ENCODE results near the gene PTGR3. TPM values are rescaled to one million over a fixed set of nuclear protein-coding genes. Genes with fewer than 3 reads are reported as not detected.

The PTGR3 gene
- total RNA-seq, 1 donor from 2014 or later = 33.7 TPM

DNA sequence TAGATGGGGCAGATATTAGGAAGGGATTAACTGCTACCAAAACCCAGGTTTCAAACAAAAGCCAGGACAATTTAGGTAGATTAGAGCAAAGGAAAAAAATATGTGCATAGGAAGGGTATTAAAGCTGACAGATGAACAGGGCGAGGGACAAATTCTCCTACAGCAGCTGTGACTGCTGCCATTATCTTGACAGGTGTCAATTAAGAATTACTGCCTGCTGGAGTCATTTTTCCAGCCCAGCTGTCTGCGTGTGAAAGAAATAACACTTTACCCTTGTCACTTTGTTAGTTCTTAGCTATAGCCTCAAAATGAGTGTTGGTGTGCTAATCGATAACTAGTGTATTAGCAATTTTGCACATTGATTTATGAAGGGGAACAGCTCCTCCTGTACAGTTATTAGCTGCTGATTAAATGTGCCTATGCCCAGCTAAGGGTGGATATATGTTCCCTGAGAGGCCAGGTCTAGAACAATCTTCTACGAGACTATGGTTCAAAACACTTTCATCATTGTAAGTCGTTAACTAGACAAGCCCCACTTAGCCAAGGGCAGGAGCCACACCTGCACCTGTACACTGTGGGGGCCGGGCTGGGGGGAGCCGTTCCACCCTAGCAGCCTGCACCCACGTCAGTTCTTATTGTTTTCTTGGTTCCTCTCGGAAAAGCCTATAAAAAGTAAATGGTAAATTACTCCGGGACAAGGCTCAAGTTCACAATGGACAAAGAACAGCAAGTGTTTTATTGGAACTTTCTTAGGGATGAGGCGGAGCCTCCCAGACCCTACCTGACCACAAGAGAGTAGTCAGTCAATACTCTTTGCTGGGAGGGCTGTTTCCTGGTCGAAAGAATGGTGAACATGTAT is 9.4 kb upstream of the PTGR3 start:
- intact Hi-C loops (cut with DNase I) = loop anchor here (10.0 kb wide), 1 partner anchor 1607 kb away; the partner anchor contains the start of gene ZNF236
- no peak for DNase-seq (ENCODE audit: low spot score)

DNA sequence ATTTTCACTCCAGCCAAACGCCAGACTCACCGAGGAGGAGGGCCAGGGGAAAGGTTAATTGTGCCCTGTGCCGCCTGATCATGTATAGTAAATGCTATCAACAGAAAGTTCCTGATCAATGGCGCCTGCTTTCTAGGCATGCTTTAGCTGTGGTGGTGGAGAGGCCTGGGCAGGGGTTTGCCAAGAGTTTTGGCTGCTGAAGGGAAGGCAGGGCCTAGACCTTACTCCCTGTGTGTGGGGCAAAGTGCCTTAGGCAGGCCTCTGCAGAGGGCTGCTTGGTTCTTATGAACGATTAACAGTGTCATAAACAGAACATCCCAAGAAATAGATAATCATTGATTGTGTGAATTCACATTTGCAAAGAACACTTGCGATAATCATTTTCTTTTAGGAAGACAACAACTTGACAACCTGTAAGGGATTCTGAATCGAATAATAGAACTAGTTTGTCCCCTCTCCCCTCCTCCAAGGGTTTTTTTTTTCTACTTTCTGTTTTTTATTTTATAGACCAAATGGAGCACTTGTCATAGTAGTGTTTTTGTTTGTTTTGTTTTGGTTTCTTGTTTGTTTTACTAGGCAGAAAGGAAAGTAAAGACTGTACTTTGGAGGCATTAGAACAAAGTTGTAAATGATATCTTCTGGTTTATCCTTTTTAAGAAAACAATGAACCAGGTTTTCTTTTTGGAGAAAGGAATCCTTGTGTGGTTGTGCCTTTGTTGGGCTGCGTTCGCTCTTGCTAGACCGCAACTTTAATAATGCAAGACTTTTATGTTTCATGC is 8.2 kb upstream of the PTGR3 start:
- intact Hi-C loops (cut with DNase I) = loop anchor here (10.0 kb wide), 1 partner anchor 1608 kb away; the partner anchor contains the start of gene ZNF236
- no peak for DNase-seq (ENCODE audit: low spot score)

DNA sequence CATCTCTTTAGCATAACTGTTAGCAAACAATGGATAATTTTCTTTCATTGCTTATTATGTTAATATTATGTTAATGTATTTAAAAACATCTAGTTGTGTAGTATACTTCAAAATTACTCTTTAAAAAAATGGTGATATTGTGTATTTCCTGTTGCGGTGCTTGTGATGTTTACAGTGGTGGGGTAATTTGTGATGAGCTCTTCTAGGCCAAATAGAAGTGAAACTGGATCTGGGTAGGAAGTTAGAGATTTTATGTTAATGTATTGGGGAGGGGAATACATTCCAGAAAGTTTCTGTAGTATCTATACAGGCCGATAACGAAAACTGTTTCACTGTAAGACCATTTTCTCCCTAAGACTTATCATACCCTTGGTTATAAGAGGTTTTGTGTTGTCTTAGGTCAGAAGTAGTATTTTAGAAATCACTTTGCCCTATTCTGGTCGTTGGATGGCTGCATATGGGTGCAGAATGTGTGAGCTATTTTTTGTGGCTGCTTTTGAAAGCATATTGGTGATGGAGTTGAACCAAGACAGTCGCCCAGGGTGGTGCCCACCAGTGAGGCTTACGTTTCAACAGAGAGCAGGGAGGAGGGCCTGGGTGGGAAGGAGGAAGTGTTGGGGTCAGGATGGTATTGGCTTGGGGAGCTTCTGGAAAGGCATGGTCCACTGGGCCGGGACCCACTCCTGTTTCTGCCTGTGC is 7.4 kb upstream of the PTGR3 start:
- DNase-seq (ENCODE audit: low spot score) = no peak
- intact Hi-C loops (cut with DNase I) = loop anchor here (10.0 kb wide), 1 partner anchor 1608 kb away; the partner anchor contains the start of gene ZNF236

DNA sequence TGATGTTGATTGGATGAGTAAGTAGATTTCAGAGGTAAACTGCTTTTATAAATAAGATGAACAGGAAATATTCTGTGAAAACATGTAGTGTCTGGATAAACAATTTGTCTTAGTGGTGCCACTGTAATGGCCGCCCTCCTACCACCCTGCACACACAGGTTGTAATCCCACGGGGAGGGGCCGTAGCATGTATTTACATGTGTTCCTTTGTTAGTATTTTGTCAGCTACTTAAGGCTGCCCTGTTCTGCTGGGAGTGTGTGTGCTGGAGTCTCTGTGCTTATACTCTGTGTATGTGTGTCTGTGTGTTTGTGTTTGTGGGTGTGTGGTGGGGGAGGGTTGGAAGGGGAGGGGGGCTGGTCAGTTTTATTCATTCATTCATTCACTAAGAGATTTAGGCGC is 6.7 kb upstream of the PTGR3 start:
- no peak for DNase-seq (ENCODE audit: low spot score)
- intact Hi-C loops (cut with DNase I) = loop anchor here (10.0 kb wide), 1 partner anchor 1609 kb away; the partner anchor contains the start of gene ZNF236

DNA sequence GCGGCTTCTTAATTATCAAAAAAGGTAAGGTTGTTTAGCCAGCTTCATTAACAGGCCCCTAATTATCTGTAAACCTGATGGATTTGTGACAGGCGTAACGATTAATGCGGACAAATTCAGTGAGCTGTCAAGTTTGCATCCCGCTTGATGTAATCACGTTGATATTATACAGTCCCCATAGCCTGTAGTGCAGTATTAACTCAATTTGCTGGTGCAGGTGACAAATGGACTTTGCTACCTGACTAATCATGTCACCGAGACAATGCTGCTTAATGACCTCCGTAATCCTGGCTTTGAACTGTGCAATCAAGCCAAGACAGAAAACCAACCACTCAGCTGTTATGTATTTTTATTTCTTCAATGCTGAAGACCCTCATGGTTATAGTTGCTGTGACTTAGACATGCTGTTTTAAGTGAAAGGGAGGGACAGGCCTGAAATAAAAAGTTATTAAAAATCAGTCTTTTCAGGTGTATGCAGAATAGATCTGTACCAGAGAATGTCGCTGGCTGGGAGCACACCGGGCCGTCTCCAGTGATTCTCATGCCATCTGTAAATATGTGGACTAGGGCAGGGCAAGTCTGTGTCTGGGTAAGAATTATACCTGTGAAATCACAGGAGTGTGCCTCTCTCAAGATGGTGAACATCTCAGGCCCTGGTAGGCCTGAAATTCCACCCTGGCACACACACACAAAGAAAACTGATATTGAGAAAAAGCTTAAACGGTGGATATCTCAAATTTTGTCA is 6.0 kb upstream of the PTGR3 start:
- DNase-seq (ENCODE audit: low spot score) = no peak
- intact Hi-C loops (cut with DNase I) = loop anchor here (10.0 kb wide), 1 partner anchor 1610 kb away; the partner anchor contains the start of gene ZNF236

DNA sequence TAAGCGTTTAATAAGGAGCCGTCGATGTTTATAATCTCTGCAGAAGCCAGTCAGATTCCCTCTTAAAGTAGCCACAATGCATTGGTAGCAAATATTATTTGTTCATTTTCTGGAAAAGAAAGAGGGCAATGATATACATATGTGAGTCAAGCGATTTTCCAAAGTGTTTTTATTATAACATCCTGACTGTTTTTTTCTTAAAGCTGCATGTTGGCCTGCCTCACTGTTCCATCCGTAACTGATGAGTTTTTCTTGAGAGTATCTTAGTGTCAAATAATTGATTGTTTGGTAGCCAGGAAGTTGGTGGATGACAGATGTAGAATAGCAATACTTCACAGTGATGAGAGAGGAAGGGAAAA is 5.4 kb upstream of the PTGR3 start:
- intact Hi-C loops (cut with DNase I) = loop anchor here (10.0 kb wide), 1 partner anchor 1610 kb away; the partner anchor contains the start of gene ZNF236

DNA sequence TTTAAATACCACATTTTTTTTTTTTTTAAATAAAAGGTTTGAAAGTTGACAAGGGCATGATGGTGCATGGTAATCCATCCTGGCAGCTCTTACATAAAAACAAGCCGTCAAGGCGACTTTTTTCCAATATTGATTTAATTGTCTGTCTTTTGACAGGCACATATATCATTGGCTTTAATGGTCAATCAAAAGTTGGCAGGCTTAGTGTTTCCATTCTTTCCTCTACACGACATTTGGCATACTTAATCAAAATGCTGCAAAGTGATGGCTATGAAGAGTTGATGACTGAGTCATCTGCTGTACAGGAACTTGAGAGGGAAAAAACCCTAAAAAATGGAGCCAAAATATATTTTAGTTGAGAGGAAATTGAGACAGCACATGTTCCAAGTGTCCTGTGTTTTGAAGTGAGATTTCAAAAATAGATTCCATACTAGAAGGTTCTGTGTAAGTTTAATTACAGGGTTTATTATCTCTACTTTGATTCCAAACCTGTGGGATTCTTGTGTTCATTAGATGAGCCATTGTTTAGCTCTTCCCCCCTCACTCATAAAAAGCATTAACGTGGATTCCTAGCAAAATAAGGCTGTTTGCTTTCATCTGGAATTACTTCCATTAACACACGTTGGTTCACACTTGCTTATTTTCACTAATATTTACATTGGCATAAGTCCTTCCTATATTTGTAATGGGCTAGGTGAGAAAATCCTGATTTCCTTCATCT is 4.8 kb upstream of the PTGR3 start:
- intact Hi-C loops (cut with DNase I) = loop anchor here (10.0 kb wide), 1 partner anchor 1611 kb away; the partner anchor contains the start of gene ZNF236
- DNase-seq (ENCODE audit: low spot score) = no peak

More for the DNA sequence above, 5.4 kb upstream of the PTGR3 start:
- DNase-seq (ENCODE audit: low spot score) = no peak

DNA sequence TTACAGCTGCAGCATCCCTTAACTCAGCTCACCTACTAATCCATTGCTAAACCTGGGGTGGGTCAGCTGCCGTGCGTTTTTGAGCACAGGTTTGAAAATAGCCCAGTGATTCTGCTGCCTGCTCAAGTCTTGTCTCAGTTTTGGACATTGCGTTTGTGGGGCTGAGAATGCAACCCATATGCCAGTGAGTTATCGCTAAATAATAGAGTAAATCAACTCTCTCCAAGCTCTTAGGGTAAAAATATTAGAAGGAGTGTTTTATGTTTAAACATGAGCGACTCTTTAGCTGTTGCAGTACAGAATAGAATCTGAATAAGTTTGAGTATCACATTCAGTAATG is 3.8 kb upstream of the PTGR3 start:
- intact Hi-C loops (cut with DNase I) = loop anchor here (10.0 kb wide), 1 partner anchor 1612 kb away; the partner anchor contains the start of gene ZNF236
- DNase-seq (ENCODE audit: low spot score) = no peak

DNA sequence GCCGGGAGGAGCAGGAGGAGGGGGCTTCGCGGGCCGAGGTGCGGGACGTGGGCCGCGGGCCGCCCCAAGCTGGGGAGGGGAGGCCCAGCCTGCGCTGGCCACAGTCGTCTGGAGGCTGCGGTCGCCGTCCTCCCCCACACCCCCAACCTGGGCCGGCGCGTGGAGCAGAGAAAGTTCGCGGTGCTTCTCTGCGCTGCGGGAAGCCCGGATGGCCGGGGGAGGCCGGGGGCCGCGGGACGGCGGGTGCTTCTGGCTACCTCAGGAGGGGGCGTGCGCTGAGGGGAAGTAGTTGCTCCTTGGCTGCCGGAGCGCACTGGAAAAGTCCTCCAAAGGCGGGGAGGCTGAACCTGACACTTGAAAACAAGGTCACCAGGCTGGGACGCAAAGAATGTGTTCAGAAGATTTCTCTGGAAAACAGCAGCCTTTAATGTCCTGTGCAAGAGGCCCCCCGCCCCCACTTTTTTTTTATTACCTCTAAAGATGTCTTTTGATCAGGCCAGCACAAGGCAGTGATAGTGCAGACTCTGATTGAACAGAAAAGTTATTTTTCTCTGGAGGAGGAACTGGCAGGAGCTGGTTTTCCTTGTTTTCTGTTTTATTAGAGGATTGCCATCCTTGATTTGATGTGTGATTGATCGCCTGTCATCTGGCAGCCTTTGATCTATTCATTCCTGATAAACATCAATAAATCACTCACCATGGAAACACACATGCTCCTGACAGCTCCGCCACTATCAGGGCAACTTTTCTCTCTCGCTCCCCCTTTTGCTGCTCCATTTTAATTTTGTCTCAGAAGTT is 3.2 kb upstream of the PTGR3 start:
- DNase-seq (ENCODE audit: low spot score) = no peak
- intact Hi-C loops (cut with DNase I) = loop anchor here (10.0 kb wide), 1 partner anchor 1613 kb away; the partner anchor contains the start of gene ZNF236

DNA sequence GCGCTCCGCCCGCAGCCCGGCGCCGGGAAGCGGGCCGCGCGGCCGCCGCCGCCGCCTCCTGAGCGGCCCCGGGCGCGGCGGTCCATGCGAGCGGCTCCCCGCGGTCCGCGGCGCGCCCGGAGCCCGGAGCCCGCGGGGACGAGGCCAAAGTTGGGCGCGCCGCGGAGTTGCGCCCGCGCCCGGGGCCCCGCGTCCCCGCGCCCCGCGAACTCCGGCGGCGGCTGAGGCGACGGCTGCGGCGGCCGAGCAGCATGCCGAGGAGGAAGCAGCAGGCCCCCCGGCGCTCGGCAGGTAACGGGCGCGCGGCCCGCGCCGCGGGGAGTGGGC is 2.6 kb upstream of the PTGR3 start:
- DNase-seq (ENCODE audit: low spot score) = no peak
- intact Hi-C loops (cut with DNase I) = loop anchor here (10.0 kb wide), 1 partner anchor 1613 kb away; the partner anchor contains the start of gene ZNF236

DNA sequence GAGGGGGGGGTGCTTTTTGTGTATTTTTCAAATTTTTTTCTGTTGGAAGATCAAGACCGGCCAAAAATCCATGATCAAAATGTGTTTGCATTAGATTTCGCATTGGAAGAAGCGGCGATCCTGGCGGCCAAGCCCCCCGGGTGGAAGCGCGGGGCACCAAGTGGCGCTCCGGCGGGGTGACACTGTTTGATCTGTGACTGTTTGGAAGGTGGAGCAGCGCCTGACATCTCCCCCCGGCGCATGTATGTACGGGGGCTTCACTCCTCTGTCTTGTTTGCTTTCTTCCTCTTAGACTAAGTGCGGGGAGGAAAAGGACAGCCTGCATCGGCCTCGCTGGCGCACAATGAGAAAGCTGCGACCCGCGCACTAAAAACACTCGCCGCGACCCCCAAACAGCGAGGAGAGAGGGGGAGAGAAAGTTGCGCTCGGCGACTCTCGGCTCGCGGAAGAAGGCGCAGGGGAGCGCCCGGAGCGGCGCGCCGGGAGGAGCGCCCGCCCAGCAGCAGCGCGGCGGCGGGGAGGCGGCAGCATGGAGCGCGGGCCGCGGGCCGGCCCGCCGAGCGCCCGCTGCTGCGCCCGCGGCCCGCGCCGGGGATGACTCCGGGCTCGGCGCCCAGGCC is 2.2 kb upstream of the PTGR3 start:
- intact Hi-C loops (cut with DNase I) = loop anchor here (10.0 kb wide), 1 partner anchor 1614 kb away; the partner anchor contains the start of gene ZNF236
- DNase-seq (ENCODE audit: low spot score) = no peak

DNA sequence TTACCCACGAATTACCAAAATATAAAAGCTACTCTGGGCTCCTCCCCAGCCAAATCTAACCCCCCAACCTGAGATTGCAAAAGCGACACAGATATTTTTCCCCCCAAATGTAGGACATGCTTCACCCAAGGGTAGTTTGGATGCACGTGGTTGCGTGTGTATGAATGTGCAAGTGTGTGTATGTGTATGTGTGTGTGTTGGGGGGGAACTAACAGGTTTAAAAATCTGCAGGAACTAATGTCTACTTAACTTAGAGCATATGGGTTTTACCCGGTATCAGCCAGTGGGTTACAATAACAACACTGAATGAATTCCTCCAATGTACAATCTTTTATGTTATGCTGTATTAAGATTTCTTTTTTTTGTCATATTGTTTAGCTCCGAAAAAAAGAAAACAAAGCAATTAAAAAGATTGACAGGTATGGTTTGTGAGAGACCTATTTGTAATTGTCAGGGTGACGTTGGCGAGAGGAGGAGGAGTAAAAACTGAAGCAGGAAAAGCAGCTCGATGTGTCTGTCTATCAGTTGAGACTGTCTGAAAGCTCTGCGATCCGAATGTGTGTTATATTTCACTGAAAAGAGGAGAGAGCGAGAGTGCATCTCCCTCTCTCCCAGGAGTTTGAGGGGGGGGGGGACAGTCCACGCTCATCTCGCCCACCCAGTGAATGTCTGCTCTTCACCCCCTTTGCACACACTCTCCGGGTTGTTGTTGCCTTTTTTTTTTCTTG is 1.5 kb upstream of the PTGR3 start, which contains the start of gene TSHZ1:
TSS of gene TSHZ1 (plus strand) at position 524 of the 728 bp plus-strand sequence. CDS start 1,080 bp downstream, outside the sequence.
- no peak for DNase-seq (ENCODE audit: low spot score)
- intact Hi-C loops (cut with DNase I) = loop anchor here (10.0 kb wide), 1 partner anchor 1614 kb away; the partner anchor contains the start of gene ZNF236

DNA sequence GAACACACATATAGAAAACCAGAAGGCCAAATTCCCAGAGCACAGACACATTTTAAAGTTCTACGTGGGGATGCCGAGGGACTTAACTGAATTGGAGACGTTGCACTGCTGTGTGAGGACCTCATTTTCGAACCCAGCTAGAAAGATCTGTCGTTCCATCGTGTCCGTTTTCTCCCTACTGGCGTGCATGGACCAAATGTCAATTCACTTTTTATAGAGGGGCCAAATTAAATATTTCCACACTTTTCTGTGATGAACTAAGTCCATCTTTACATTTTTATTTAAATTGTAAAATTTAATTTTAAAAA is 966 bp upstream of the PTGR3 start:
- intact Hi-C loops (cut with DNase I) = loop anchor here (2.0 to 10.0 kb wide), 5 partner anchors 17 to 1615 kb away; partner anchors contain the start of gene ZNF236
- no peak for DNase-seq (ENCODE audit: low spot score)

DNA sequence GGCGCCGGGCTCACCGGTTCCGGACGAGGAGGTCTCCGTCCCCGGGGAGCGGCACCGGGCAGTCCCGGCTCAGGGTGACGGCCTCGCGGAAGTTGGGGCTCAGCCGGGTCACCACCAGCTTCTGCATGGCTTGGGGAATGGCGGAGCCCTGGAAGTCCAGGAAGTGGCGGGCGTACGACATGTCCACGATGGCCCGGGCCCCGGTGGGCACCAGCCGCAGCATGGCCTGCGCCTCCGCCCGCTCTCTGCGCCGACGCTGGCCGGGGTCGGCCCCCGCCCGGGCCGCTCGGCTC is 157 bp downstream of the PTGR3 start:
- intact Hi-C loops (cut with DNase I) = loop anchor here (2.0 to 10.0 kb wide), 4 partner anchors 18 to 266 kb away; no protein-coding TSS in a partner anchor
- no peak for DNase-seq (ENCODE audit: low spot score)

DNA sequence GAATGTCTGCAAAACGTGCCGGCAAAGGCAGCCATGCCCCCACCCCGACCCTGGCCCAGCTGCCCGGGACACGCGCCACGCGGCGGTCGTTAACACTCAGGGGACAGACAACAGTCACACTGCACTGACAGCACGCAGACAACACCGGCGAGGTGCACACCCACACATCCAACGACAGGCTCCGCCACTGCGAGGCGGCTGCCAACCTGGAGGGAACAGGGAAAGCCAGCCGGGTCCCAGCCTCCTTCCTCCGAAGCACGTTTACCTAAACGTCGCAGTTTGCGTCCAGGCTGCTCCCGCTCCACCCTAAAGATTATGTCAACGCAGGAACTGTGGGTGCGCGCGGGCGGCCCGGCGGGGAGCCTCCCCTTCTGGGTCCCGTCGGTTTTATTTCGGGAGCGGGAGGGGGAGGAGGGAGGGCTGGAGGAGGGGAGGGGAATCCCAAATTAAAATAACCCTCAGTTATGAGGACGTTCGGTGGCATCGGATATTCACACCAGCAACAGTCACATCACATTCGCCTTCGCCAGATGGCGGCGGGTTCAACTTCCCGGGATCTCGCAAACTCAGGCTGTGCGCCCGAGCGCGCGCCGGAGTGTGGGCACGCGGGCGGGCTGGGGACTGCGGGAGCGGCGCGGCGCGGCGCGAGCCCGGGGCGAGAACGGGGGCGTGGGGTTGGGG is 644 bp downstream of the PTGR3 start:
- intact Hi-C loops (cut with DNase I) = loop anchor here (2.0 to 10.0 kb wide), 4 partner anchors 19 to 267 kb away; no protein-coding TSS in a partner anchor
- no peak for DNase-seq (ENCODE audit: low spot score)
